Skeletal muscle satellite cell (primary cell): ENCODE results near the gene OR1F1.
"Not testable (repeated sequence)": the region's sequence is repeated elsewhere in the genome, so short reads cannot be mapped to it uniquely, and the experiment has no call there.

Source experiments
- H3K27me3 ChIP-seq: 2 replicates; pipeline ENCODE4 v1.7.0; 2013; ENCODE audit warnings: low read length; ENCODE audit not compliant: control insufficient read depth, insufficient read depth
- H3K36me3 ChIP-seq: 2 replicates; pipeline ENCODE4 v1.7.0; 2013; ENCODE audit warnings: mild to moderate bottlenecking, control low read depth, low read length; ENCODE audit not compliant: insufficient read depth
- H3K4me1 ChIP-seq: 2 replicates; pipeline ENCODE4 v1.7.0; 2013; ENCODE audit warnings: low read length; ENCODE audit not compliant: control insufficient read depth, insufficient read depth
- H3K4me2 ChIP-seq: 2 replicates; pipeline ENCODE4 v1.7.0; 2013; ENCODE audit warnings: mild to moderate bottlenecking, low read length
- H3K4me3 ChIP-seq: 2 replicates; pipeline ENCODE4 v1.7.0; 2013; ENCODE audit warnings: low read length
- H3K9ac ChIP-seq: 2 replicates; pipeline ENCODE4 v1.7.0; 2013; ENCODE audit warnings: mild to moderate bottlenecking, low read depth, low read length, moderate library complexity
- H3K9me3 ChIP-seq: replicated peaks from 2 replicates; pipeline ENCODE4 v1.7.0; 2013; ENCODE audit warnings: mild to moderate bottlenecking, control low read depth, low read length

OR1F1 gene

DNA sequence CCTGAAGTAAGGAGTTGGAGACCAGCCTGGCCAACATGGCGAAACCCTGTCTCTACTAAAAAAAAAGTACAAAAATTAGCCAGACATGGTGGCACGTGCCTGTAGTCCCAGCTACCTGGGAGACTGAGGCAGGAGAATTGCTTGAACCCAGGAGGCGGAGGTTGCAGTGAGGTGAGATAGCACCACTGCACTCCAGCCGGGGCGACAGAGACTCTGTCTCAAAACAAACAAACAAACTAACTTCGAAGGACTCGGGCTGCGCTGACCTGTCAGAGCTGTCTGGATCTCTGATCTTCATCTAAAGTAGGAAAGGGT is 5.8 kb upstream of the OR1F1 start:
- H3K36me3 ChIP-seq, H3K4me2 ChIP-seq, H3K4me3 ChIP-seq, H3K9ac ChIP-seq, H3K9me3 ChIP-seq: not testable (repeated sequence)
- peaks cover 47% of the 10 kb centered on the region for H3K27me3 ChIP-seq
- H3K4me1 ChIP-seq, result peaks cover 12% of the 10 kb centered on the region

DNA sequence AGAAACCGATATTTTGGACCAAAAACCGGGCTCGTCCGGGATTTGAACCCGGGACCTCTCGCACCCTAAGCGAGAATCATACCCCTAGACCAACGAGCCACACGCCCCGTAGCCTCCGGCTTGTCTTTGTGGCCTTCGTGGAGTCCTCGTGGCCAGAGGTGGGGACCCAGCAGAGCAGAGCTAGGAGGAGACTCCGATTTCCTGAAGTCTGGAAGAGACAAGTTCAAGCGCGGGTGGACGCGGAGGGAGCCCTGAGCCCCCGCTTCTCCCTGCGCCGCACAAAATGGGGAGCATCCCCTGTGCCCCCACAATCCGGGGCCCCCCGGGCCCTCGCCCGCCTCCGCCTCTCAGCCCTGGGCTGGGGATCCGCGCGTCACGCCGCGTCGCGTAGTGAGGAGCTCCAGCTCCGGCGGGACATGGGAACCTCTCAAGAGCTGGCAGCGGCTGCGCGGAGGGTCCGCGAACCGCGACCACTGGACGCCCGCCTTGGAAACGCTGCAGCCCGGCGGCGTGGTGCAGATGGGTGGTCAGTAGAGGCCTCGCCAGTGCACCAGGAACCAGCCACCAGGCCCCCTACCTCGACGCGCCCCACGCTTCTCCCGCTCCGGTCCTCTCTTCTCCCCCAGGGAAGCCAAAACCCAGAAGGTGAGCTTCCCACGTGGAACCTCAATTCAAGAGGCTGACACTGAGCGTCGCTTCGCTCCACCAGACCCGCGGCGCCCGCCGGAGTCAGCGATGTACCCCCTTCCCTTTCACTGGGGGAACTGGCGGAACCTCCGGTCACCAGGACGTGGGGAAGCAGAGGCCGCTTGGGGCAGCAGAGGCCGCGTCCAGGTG is 5.2 kb upstream of the OR1F1 start:
- peaks cover 46% of the 10 kb centered on the region for H3K27me3 ChIP-seq
- no peaks in the 10 kb centered on the region for H3K9me3 ChIP-seq
- H3K9ac ChIP-seq, result peak overlapping the region; percentile 33
- no peaks in the 10 kb centered on the region for H3K36me3 ChIP-seq
- peak overlapping the region; percentile 92 for H3K4me2 ChIP-seq
- peaks cover 12% of the 10 kb centered on the region for H3K4me1 ChIP-seq
- H3K4me3 ChIP-seq, result peak overlapping the region; percentile 74

DNA sequence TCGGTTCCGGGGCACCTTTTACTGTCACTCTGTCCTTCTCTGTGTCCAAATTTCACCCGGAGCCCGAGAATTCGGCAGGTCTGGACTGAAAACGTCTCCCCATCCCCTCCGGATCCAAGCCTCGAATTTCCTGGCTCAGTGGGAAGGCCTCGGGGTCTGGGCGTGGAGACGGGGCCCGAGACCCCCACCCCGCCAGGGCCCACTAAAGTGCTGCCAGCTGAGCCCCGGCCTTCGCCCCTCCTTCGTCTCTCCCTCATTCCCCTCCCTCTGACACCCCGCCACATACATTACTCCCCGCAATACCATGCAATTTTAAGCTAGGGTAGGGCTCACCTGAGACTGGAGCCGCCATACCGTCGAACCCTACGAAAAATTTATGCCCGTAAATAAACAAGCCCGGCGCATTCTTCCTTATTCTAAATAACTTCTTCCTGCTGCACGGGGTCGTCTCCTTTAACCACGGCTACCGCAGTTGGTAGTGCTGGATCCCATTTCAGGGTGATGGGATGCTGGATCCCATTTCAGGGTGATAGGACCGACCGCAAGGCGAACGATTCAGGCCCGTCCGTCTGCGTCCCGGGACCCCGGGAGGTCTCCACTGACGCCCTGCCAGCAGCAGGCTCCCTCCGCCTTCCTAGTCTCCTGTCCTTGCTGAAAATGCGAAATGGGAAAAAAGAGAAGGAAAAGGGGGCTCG is 4.4 kb upstream of the OR1F1 start:
- Histone ChIP-seq H3K27me3 (peaks cover 44% of the 10 kb centered on the region), H3K36me3 (no peaks in the 10 kb centered on the region), H3K9ac (no peak overlapping the region), H3K4me1 (peaks cover 14% of the 10 kb centered on the region), H3K4me2 (peak overlapping the region; percentile 92), H3K4me3 (peak overlapping the region; percentile 74), H3K9me3 (no peaks in the 10 kb centered on the region)

DNA sequence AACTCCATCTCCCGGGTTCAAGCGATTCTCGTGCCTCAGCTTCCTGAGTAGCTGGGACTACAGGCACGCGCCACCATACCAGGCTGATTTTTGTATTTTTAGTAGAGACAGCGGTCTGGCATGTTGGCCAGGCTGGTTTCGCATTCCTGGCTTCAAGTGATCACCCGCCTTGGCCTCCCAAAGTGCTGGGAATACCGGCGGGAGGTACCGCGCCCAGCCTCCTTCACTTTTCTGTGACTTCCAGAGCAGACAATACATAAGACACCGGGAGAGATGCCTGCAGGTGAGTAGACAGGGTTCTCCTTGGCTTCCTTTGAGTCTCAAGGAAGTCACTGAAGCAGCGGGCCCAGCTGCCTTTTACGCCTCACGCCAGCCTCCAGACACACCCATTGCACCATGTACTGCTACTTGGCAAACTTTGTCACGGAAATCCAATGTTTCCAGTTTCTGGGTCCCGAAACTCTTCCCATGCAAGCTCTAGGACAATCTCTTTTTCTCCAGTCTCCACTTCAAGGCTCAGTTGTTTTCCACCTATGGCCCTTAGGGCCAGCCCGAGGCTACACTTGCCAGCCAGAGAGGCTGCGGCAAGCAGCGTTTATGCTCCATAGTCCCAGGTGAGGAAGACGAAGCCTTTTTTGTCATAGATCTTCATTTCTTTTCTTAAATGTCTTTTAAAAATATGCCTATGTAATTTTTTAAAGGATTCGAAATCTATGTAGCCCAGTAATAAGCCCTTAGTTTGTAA is 886 bp upstream of the OR1F1 start:
- Histone ChIP-seq H3K4me1 (peaks cover 29% of the 10 kb centered on the region), H3K4me3 (no peak overlapping the region), H3K36me3 (no peaks in the 10 kb centered on the region), H3K4me2 (no peak overlapping the region), H3K9me3 (no peaks in the 10 kb centered on the region), H3K9ac (no peak overlapping the region), H3K27me3 (peaks cover 18% of the 10 kb centered on the region)

DNA sequence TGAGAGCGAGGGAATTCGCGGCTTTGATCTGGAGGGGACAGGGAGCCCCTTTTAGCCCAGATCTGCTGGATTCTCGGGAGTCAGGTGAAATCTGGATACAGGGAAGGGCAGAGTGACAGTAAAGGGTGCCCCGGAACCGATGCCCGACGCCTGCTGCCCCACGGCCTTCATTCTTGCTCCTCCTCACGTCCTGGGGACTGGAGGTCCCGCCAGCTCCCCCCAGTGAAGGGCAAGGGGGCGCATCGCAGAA is 596 bp downstream of the OR1F1 start:
- no peaks in the 10 kb centered on the region for H3K9me3 ChIP-seq
- H3K9ac ChIP-seq, result peak overlapping the region; percentile 51
- H3K4me3 ChIP-seq, result peak overlapping the region; percentile 82
- peaks cover 20% of the 10 kb centered on the region for H3K4me1 ChIP-seq
- H3K36me3 ChIP-seq, result no peaks in the 10 kb centered on the region
- H3K4me2 ChIP-seq, result peak overlapping the region; percentile 96
- H3K27me3 ChIP-seq, result peaks cover 4% of the 10 kb centered on the region

DNA sequence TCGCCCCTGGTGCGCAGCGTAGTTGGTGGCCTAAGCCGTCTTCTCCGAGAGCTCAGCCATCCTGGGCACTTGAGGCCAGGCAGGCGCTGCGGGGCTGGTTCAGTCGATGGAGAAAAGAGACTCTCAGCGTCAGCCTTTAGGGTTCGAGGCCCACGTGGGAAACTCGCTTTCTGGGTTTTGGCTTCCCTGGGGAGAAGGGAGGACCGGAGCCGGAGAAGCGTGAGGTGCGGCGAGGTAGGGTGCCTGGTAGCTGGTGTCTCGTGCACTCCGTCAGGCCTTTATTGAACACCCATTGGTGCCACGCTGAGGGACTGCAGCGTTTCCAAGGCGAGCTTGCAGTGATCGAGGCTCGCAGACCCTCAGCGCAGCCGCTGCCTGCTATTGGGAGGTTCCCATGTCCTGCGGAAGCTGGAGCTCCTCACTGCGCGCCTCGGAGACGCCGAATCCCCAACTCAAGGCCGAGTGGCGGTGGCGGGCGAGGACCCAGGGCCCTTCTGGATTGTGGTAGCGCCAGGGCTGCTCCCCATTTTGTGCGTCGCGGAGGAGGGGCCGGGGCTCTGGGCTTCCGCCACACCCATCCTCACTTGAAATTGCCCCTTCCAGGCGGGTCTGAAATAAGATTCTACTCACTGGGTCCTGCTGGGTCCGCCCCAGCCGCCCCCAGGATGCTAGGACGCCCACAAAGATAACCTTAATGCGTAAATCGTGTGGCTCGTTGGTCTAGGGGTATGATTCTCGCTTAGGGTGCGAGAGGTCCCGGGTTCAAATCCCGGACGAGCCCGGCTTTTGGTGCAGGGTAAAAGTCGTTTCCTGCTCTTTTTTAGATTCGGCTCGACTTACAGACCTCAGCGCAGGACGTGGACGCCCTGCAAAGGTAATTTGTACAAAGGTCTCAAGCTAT is 1.2 kb downstream of the OR1F1 start:
- H3K27me3 ChIP-seq, result peaks cover 10% of the 10 kb centered on the region
- peaks cover 18% of the 10 kb centered on the region for H3K4me1 ChIP-seq
- H3K9me3 ChIP-seq, result no peaks in the 10 kb centered on the region
- peak overlapping the region; percentile 51 for H3K9ac ChIP-seq
- H3K4me3 ChIP-seq, result peak overlapping the region; percentile 82
- peak overlapping the region; percentile 96 for H3K4me2 ChIP-seq
- no peaks in the 10 kb centered on the region for H3K36me3 ChIP-seq

DNA sequence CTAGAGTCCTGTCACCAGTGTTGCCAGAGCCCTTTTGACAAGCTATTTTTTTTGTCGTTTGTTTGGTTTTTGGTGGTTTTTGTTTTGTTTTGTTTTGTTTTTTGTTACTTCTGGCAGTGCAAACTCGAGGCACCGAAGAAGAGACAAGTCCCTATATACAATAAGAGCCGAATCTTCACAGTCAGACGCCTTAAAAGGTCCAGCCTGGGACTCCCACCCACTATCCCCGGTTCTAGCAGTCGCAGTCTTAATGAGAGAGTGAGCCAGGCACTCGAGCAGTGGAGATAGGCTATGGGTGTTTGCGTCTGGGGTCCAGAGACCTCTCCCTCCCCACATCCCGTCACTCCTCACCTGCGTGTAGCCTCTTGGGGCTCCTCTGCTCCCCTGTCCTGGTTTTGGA is 1.9 kb downstream of the OR1F1 start:
- no peaks in the 10 kb centered on the region for H3K36me3 ChIP-seq
- no peaks in the 10 kb centered on the region for H3K9me3 ChIP-seq
- H3K27me3 ChIP-seq, result peaks cover 16% of the 10 kb centered on the region
- no peak overlapping the region for H3K9ac ChIP-seq
- peaks cover 18% of the 10 kb centered on the region for H3K4me1 ChIP-seq
- H3K4me3 ChIP-seq, result peak overlapping the region; percentile 82
- H3K4me2 ChIP-seq, result peak overlapping the region; percentile 96

DNA sequence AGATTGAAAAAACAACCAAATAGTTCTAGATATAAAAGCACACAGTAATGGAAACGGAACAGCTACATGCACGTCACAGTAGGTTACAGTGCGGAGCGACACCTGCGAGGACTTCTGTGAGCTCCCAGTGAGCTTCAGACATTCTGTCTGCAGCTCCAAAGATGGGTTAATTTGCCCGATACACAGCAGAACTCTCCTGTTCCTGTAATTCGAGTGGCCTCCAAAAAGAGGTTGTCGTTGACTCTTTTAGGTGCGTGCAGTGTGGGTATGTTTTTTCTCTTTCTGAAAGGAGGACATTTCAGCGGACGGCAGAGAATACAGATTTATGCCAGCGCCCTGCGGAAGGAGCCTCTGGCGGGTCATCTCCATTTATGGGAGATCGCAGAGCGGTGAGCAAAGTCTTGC is 2.9 kb downstream of the OR1F1 start:
- Histone ChIP-seq H3K27me3 (peaks cover 26% of the 10 kb centered on the region), H3K9me3 (no peaks in the 10 kb centered on the region), H3K4me3 (peak overlapping the region; percentile 62), H3K36me3 (no peaks in the 10 kb centered on the region), H3K4me1 (peaks cover 18% of the 10 kb centered on the region), H3K4me2 (peak overlapping the region; percentile 96), H3K9ac (no peak overlapping the region)

DNA sequence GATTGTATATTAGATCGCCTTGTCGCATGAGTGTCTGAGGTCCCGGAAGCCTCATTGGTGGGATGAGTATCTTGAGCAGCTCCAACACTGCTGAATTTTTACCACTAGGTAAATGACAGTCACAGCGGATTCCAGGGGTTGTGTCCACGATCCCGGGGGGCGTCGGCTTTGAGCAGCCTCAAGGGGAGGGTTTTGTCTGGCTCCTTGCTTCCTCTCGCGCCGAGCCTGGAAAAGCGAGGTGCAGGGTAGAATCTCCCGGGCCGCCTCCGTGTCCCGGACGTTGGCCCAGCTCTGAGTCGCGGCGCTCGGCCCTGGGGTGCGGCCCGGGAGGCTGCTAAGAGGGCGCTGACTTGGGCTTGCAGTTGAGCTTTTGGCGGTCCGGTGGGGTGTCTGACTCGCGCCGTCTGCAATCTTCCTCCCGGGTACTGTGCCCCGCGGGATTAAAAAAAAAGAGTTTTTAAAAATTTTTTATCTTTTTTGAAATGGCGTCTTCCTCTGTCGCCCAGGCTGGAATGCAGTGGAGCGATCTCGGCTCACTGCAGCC is 4.5 kb downstream of the OR1F1 start:
- Histone ChIP-seq H3K36me3 (no peaks in the 10 kb centered on the region), H3K4me2 (no peak overlapping the region), H3K9ac (no peak overlapping the region), H3K27me3 (peaks cover 31% of the 10 kb centered on the region), H3K9me3 (no peaks in the 10 kb centered on the region), H3K4me1 (peaks cover 18% of the 10 kb centered on the region), H3K4me3 (no peak overlapping the region)

DNA sequence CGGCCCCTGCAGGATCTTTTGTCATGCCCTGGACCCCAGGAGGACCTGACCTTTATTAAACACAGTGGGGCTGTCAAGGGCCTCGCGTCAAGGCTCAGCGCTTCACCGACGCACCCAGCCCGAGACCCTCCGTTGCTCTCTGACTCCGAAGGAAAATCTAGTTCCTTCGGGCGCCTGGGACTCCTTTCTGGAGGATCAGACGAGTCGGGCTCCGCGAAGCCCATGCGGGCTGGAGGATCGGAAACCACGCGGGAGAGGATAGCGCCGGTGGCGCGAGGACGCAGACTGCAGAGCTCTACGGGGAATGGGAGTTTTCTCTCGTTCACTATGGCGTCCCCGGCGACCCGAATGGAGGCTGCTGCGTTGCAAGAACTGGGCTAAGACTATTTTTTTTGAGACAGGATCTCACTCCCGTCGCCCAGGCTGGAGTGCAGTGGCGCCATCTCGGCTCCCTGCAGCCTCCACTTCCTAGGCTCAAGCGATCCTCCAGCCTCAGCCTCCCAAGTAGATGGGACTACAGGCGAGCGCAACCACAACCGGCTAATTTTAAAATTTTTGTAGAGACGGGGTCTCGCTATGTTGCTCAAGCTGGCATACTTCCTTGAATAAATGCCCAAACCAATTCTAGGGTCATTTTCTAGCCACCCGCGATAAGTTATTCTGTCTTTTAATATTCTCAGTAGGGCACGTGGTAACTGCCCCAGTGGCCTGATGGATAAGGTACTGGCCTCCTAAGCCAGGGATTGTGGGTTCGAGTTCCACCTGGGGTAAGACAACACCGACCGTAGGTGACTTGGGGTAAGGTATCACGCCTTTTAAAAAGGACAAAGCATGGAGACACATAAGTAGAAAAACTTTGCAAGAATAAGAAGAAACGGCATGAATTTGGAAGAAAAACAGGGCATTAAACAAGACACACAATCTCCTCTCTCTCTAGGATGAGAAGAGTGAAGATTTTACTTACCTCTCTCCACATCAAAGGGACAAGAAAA is 5.5 kb downstream of the OR1F1 start:
- no peaks in the 10 kb centered on the region for H3K9me3 ChIP-seq
- H3K9ac ChIP-seq, result no peak overlapping the region
- peaks cover 37% of the 10 kb centered on the region for H3K27me3 ChIP-seq
- no peaks in the 10 kb centered on the region for H3K36me3 ChIP-seq
- no peak overlapping the region for H3K4me2 ChIP-seq
- no peak overlapping the region for H3K4me3 ChIP-seq
- peaks cover 16% of the 10 kb centered on the region for H3K4me1 ChIP-seq
